AG10803 (cell line): ENCODE data around the gene LDB2.
A peak's percentile ranks its signal among the peaks of the same experiment; 100 is the strongest.

Source experiments
- DNase-seq: peaks from one replicate; pipeline ENCODE4 v3.0.0; 2010; ENCODE audit warnings: low read depth
- H3K4me3 ChIP-seq: 2 replicates; pipeline ENCODE4 v1.5.1; 2011; ENCODE audit warnings: mild to moderate bottlenecking, low read length, control low read depth
- CTCF ChIP-seq: conservative IDR thresholded peaks from 2 replicates; pipeline ENCODE4 v1.5.1; 2011; ENCODE audit warnings: mild to moderate bottlenecking, low read length, control low read depth, inconsistent platforms

The LDB2 gene

GRCh38 chr4:16728111-16728510 lies 170.3 kb downstream of the LDB2 start:
- no peak for TF ChIP-seq CTCF
- DNase-seq = no peak

GRCh38 chr4:16727218-16727617 lies 171.2 kb downstream of the LDB2 start:
- H3K4me3 ChIP-seq = no peak overlapping the region
- DNase-seq = no peak
- TF ChIP-seq CTCF = no peak

More at GRCh38 chr4:16728111-16728510, 170.3 kb downstream of the LDB2 start:
- no peak overlapping the region for H3K4me3 ChIP-seq

GRCh38 chr4:16726368-16727050 lies 171.9 kb downstream of the LDB2 start:
- no peak for DNase-seq
- no peak overlapping the region for H3K4me3 ChIP-seq
- no peak for TF ChIP-seq CTCF

GRCh38 chr4:16725252-16725651 lies 173.2 kb downstream of the LDB2 start:
- no peak overlapping the region for H3K4me3 ChIP-seq
- TF ChIP-seq CTCF = no peak
- DNase-seq = no peak

- DNase-seq = no peak
- TF ChIP-seq CTCF = no peak
- H3K4me3 ChIP-seq = no peak overlapping the region
Observed at GRCh38 chr4:16722416-16722815, 176.0 kb downstream of the LDB2 start.

GRCh38 chr4:16721613-16722291 lies 176.7 kb downstream of the LDB2 start:
- TF ChIP-seq CTCF = no peak
- peak; percentile 18 for DNase-seq
- H3K4me3 ChIP-seq = no peak overlapping the region

GRCh38 chr4:16720761-16721160 lies 177.7 kb downstream of the LDB2 start:
- no peak for TF ChIP-seq CTCF
- DNase-seq = no peak
- H3K4me3 ChIP-seq = no peak overlapping the region
